ENCODE data around the gene CDH10.

GRCh38 chr5:24598956-24599355 lies 45.8 kb downstream of the CDH10 start:
- TF ChIP-seq, protein P1, sequence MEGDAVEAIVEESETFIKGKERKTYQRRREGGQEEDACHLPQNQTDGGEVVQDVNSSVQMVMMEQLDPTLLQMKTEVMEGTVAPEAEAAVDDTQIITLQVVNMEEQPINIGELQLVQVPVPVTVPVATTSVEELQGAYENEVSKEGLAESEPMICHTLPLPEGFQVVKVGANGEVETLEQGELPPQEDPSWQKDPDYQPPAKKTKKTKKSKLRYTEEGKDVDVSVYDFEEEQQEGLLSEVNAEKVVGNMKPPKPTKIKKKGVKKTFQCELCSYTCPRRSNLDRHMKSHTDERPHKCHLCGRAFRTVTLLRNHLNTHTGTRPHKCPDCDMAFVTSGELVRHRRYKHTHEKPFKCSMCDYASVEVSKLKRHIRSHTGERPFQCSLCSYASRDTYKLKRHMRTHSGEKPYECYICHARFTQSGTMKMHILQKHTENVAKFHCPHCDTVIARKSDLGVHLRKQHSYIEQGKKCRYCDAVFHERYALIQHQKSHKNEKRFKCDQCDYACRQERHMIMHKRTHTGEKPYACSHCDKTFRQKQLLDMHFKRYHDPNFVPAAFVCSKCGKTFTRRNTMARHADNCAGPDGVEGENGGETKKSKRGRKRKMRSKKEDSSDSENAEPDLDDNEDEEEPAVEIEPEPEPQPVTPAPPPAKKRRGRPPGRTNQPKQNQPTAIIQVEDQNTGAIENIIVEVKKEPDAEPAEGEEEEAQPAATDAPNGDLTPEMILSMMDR (IDR thresholded peaks at IDR 0.05): no peak
- no peak for TF ChIP-seq POLR2AphosphoS5 (IDR thresholded peaks at IDR 0.05)
